AG08396 (cell line): Measurements from ENCODE around the gene DENND4C.
A peak's percentile ranks its signal among the peaks of the same experiment; 100 is the strongest.
"Not testable (repeated sequence)": the region's sequence is repeated elsewhere in the genome, so short reads cannot be mapped to it uniquely, and the experiment has no call there.

Experiments used
- DNase-seq: peaks from one replicate; pipeline ENCODE4 v3.0.0; 2012; ENCODE audit warnings: low spot score, mixed read lengths

The DENND4C gene

DNA sequence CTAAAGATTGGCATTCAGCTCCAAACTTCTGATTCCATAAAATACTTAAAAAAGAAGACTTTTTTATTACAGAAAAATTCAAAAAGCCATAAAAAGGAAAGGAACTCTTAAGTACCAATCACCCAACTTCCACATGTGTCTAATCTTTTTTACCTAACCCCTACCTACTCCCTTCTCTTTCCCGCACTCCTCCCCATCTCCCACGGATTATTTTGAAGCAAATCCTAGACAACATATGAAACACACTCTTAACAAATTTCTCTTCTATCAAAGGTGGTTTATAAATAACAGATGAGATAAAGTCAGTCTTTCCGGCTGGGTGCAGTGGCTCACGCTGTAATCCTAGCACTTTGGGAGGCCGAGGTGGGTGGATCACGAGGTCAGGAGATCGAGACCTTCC is 5.9 kb upstream of the DENND4C start:
- DNase-seq = no peak

DNA sequence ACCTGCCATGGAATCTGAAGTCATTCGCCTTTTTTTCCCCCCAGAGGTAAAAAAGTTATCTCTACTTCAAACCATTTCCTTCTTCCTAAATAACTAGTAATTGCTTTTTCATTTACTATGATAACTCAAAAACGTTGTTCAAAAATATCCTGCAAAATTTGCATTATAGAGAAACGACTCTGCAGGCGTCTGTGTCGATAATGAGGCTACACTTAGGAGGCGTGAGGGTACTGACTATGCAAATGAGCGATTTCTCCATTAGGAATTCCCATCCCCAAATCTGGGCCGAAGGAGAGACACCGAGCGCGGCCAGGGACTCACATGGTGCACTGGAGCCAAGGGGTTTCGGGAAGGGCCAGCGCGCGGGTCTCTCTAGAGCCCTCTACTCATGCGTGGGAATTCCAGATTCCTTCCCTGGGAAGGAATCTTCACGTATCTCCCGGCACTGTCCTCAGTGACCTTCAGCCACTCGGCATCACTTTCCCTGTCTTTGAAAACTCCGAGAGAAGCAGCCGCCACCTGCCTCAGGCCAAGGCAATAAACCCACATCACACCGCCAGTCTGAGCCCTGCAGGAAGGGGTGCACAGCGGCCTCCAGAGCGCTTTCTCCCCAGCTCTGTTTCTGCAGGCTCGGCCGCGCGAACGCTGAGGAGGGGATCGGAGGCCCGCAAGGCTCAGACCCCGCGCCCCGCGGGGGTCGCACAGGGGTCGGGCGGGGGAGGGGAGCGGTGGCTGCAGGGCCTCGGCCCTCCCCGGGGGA is 718 bp upstream of the DENND4C start:
- DNase-seq = no peak

DNA sequence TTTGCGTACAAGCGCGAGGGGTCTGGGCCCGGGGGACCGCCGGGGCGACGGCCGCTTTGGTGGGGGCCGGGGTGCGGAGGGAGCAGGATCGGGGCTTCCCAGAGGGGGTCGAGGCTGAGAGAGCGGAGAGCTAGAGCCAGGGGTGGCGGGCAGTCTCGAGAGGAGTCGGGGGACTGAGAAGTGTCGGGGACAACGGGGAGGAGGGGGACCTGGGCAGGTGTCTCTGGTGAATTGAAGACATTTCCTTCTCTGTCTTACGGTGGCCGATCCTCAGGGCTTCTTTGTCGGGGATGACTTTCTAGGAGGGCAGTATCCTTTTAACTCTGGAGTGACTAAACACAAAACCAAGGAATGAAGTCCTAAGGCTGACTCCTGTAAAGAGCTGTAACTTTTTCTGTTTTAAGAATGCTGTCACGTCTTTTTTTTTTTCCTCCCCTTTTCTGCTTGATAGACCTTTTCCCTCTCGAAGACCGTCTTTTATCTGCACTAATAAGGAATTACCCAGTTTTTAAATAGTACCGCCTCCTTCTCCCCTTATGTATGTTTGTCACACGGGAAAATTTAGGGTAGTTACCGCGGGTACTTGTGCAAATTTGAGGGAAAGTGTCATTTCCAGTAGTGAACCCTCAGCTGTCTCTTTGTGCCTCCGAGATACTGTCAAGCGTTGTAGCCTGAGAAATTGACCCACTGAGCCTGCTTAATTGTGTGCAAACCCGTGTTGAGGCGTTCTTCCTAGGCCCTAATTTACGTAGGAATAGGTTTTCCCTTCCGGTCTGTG is 822 bp downstream of the DENND4C start:
- peak; percentile 37 for DNase-seq

DNA sequence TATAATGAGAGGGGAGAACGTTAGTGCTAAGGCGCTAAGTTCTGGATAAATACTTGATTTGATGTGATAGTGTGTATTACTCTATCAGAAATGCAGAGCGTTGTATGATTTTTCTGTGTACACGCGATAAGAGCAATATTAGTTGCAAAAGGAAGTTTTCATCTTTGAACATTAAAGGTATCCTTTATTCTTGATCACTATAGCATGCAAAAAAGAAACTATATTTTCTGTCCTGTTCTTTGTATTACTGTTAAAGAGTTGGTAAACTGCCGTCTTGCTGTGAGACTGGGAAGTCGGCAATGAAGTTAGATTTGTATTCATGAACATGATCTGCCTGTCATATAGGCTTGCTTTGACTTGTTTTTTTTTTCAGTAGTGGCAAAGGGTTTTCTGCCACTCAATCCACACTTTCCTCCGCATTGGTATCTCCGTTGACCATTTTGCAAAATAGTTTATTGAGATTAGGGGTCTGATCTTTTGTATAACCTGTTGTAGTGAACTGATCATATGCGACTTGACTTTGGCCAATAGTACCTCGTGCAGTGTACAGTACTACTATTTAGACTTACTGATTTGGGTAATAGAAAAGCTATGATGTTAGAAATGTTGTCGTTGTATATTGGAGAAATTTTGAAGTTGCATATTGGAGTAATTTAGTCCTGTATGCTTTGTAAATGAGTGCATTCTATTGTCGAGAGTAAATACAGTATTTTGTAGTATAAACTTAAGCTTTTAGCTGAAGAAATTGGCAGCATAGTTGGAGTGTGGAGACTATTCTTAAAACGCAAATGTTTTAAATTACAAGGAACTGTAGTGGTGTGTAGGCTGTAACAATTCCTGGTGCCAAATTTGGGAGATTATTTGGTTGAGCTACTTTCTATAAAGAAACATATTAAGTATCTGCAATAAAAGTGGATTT is 1.7 kb downstream of the DENND4C start:
- DNase-seq = no peak

DNA sequence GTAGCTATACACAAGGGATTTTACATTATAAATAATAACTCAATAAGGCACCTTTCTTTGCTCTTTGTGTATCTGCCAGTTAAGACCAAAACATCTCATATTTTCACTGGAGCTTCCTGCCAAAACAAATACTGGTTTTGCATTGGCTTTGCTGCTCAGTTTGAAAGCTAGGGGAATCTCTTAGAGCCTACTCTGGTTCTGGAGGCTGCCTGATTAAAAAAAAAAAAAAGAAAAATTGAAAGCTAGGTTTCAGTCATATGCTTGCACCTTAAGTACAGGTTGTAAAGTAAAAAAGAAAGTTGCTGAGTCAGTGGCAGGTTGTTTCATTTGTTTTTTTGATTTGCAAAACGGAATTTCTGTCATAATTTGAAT is 2.3 kb downstream of the DENND4C start:
- DNase-seq = peak; percentile 36

DNA sequence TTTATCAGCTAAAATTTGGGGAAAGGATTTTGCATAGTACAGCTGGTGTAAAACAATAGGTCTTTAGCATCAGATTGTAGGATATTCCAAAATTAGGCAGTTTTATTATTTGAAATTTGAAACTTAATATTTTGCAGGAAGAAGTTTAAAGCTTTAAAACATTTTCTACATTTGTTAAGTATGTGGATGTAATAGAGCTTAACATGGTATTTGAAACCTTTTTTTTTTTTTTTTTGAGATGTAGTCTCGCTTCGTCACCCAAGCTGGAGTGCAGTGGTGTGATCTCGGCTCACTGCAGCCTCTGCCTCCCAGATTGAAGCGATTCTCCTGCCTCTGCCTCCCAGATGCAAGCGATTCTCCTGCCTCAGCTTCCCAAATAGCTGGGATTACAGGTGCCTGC is 2.9 kb downstream of the DENND4C start:
- no peak for DNase-seq

DNA sequence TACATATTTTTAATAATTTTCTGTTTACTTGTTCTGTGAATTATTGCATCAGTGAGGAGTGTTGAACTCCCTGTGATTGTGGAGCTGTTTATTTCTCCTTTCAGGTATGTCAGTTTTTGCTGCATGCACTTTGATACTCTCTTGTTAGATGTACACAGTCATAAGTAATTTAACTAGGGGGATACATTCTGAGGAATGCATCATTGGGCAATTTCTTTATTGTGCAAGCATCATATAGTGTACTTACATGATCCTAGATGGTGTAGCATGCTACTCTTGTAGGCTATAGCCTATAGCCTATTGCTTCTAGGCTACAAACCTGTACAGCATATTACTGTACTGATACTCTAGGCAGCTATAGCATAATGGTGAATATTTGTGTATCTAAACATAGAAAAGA is 9.5 kb downstream of the DENND4C start:
- no peak for DNase-seq

DNA sequence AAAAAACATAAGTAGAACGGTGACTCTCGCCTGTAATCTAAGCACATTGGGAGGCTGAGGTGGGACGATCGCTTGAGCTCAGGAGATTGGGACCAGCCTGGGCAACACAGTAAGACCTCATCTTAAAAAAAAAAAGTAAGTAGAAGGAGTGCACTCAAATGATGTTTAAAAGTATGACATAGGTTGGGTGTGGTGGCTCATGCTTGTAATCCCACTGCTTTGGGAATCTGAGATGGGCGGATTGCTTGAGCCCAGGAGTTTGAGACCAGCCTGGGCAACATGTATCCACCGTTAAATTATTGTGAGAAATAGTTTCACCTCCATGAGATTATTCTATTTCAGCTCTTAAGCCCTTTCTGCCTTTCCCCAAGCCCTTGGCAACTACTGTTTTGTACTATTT is 11.2 kb downstream of the DENND4C start:
- DNase-seq = no peak

DNA sequence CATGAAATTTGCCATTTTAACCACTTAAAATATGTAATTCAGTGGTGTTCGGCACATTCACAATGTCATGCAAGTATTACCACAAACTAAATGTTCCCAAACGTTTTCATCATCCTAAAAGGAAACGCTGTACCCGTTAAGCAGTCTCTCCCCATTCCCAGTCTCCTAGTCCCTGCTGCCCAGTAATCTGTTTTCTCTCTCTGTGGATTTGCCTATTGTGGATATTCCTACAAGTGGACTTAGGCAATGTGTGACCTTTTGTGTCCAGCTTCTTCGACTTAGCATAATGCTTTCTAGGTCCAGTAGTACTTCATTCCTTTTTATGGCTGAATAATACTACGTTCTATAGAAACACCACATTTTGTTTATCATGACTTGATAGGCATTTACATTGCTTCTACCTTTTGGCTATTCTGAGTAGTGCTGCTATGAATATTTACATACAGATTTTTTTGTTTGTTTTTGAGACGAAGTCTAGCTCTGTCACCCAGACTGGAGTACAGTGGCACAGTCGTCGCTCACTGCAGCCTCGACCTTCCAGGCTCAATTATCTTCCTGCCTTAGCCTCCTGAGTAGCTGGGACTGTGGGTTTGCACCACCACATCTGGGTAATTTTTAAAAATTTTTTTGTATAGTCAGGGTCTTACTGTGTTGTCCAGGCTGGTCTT is 13.0 kb downstream of the DENND4C start:
- DNase-seq = no peak

DNA sequence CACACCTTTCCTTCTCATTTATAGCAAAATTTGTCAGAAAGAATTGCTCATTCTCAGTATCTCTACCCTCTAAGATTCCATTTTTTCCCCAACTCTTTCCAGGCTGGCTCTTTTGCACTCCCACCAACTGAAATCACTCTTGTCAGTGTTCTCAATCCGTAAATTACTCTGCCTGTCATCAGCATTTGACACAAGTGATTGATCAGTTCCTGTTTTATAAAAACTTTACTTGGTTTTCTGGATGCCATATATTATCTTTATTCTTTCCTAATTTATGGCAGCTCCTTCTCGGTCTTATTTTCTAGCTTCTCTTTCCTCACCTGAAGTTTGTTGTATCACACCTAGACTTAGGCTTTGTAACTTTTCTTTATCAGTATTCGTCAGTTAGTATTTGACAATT is 16.4 kb downstream of the DENND4C start:
- no peak for DNase-seq

DNA sequence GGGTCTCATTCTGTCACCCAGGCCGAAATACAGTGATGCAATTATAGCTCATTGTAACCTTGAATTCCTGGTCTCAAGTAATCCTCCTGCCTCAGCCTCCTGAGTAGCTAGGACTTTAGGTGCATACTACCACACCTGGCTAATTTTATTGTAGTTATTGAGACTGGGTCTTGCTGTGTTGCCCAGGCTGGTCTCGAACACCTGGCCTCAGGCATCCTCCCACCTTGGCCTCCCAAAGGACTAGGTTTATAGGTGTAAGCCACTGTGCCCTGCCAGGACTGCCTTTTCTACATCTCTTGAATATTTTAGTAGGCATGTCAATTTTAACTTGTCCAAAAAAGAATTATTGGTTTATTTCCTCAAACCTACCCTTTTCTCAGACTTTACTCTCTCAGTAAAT is 16.9 kb downstream of the DENND4C start:
- DNase-seq = no peak

DNA sequence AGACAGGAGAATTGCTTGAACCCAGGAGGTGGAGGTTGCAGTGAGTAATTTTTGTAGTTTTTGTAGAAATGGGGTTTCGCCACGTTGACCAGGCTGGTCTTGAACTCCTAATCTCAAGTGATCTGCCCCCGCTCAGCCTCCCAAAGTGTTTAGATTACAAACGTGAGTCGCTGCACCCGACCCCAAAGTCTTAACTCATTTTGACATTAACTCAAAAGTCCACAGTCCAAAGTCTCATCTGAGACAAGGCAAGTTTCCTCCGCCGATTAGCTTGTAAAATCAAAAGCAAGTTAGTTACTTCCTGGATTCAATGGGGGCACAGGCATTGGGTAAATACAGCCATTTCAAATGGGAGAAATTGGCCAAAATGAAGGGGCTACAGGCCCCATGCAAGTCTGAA is 19.9 kb downstream of the DENND4C start:
- not testable (repeated sequence) for DNase-seq

DNA sequence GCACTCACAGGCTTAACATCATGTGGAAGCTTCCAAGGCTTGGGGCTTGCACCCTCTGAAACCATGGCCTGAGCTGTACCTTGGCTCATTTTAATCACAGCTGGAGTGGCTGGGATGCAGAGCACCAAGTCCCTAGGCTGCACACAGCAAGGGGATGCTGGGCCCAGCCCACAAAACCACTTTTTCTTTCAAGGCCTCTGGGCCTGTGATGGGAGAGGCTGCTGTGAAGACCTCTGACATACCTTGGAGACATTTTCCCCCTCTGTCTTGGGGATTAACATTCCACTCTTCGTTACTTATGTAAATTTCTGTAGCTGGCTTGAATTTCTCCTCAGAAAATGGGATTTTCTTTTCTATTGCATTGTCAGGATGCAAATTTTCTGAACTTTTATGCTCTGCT is 20.7 kb downstream of the DENND4C start:
- not testable (repeated sequence) for DNase-seq

DNA sequence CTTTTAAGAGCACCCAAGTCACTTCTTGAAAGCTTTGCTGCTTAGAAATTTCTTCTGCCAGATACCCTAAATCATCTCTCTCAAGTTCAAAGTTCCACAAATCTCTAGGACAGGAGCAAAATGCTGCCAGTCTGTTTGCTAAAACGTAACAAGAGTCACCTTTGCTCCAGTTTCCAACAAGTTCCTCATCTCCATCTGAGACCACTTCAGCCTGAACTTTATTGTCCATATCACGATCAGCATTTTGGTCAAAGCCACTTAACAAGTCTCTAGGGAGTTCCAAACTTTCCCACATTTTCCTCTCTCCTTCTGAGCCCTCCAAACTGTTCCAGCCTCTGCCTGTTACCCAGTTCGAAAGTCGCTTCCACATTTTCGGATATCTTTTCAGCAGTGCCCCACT is 21.1 kb downstream of the DENND4C start:
- not testable (repeated sequence) for DNase-seq

DNA sequence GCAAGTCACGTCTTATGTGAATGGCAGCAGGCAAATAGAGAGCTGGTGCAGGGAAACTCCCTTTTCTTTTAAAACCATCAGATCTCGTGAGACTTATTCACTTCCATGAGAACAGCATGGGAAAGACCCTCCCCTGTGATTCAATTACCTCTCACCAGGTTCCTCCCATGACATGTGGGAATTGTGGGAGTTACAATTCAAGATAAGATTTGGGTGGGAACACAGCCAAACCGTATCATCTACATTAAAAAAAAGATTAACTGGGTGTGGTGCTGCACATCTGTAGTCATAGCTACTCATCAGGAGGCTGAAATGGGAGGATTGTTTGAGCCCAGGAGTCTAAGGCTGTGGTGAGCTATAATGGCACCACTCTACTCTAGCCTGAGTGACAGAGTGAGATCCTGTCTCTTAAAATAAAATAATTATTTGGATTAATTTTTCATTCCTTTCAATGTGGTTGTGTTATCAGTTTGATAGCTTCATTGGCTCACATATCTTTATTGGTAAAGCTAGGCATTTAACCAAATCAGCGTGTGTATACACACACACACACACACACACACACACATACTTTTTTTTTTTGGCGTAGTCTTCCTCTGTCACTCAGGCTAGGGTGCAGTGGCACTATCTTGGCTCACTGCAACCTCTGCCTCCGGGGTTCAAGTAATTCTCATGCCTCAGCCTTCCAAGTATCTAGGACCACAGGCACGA is 21.8 kb downstream of the DENND4C start:
- no peak for DNase-seq

DNA sequence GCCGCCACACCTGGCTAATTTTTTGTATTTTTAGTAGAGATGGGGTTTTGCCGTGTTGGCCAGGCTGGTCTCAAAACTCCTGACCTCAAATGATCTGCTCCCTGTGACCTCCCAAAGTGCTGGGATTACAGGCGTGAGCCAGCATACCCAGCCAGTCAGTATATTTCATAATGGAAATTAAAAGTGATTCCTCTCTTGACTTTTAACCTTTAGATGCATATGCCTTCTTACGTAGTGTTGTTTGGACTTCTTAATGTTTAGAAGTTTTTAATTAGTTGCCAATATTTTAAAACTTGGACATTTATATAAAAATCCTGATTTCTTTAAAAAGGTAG is 22.4 kb downstream of the DENND4C start:
- no peak for DNase-seq

DNA sequence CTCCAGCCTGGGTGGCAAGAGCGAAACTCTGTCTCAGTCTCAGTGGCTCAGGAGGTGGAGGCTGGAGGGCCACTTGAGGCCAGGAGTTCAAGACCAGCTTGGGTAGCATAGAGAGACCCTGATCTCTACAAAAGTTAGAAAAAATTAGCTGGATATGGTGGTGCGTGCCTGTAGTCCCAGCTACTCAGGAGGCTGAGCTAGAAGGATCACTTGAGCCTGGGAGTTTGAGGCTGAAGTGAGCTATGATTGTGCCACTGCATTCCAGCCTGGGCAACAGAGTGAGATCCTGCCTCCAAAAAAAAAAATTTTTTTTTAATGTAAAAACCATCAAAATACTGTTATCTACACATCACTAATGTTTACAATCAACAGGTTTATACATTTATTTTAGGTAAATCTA is 24.6 kb downstream of the DENND4C start:
- DNase-seq = no peak

DNA sequence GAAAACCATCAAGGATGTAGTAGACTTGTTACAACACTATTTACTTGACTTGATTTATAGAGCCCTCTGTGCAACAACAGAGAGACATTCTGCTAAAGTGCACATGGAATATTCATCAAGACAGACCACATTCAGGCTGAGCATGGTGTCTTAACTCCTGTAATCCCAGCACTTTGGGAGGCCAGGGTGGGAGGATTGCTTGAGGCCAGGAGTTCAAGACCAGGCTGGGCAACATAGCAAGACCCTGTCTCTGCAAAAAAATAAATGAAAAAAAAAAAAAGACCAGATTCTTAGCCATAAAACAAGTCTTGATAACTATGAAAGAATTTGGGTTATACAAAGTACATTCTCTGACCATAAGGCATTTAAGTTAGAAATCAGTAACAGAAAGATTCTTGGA is 25.3 kb downstream of the DENND4C start:
- DNase-seq = no peak

DNA sequence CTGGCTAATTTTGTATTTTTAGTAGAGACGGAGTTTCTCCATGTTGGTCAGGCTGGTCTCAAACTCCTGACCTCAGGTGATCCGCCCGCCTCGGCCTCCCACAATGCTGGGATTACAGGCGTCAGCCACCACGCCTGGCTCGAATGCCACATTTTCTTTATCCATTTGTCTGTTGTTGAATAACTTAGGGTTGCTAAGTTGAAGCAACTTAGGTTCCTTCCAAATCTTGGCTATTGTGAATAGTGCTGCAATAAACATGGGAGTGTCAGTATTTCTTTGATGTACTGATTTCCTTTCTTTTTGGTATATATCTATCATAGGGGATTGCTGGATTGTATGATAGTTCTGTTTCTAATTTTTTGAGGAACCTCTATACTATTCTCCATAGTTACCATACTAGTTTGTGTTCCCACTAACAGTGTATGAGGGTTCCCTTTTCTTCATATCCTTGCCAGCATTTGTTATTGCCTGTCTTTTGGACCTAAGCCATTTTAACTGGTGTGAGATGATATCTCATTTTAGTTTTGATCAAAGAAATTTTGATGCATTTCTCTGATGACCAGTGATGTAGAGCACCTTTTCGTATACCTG is 29.3 kb downstream of the DENND4C start:
- not testable (repeated sequence) for DNase-seq

DNA sequence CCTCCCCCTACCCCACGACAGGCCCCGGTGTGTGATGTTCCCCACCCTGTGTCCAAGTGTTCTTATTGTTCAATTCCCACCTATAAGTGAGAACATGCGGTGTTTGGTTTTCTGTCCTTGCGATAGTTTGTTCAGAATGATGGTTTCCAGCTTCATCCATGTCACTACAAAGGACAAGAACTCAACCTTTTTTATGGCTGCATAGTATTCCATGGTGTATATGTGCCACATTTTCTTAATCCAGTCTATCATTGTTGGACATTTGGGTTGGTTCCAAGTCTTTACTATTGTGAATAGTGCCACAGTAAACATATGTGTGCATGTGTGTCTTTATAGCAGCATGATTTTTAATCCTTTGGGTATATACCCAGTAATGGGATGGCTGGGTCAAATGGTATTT is 35.1 kb downstream of the DENND4C start:
- not testable (repeated sequence) for DNase-seq

DNA sequence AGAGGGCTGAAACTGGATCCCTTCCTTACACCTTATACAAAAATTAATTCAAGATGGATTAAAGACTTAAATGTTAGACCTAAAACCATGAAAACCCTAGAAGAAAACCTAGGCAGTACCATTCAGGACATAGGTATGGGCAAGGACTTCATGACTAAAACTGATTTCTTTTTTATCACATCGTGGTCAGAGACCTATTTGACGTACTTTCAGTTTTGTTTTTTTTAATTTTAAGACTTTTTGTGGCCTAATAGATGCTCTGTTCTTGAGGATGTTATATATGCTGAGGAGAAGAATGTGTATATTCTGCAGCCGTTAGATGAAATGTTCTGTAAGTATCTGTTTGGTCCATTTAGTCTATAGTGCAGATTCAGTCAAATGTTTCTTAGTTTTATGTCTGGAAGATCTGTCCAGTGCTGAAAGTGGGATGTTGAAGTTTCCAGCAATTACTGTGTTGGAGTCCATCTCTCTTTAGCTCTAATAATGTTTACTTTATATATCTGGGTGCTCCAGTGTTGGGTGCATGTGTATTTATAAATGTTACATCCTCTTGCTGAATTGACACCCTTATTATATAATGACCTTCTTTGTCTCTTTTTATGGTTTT is 36.4 kb downstream of the DENND4C start:
- DNase-seq = not testable (repeated sequence)
